Measurements from ENCODE around the gene HCN2.

GRCh38 chr19:648305-648704 lies 58.6 kb downstream of the HCN2 start:
- TF ChIP-seq CTCF (conservative IDR thresholded peaks at IDR 0.05; ENCODE audit: low read length) (no peak), EZH2phosphoT487 (IDR thresholded peaks at IDR 0.05; ENCODE audit: borderline replicate concordance, low read depth, low read length) (no peak)

Data from OCI-LY7 (cell line).